ENCODE data around the gene VAV3.
A peak's percentile ranks its signal among the peaks of the same experiment; 100 is the strongest.

Gene VAV3

DNA sequence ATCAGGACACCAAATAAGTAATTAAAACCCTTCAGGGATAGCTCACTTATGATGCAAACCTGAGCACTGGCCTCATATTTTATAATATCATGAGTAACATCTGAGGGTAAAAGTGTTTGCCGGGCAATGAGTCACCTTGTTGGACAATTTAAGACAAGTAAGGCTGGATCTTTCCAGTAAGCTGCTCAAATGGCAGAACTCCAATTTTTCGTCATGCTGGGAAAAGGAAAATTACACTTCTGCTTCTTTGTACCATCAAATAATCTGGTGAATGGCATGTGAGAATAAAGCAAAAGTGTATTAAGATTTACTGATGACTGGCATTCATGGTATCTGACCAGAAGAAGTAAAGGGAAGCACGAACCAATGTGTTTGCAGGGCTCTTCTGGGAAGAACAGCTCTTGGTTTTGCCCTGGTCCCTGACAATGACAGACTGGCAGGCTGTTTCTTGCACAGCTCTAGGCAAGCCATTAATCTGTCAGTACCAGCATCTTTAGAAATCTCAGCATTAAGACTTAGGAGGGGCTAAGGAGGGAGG lies 392.2 kb downstream of the VAV3 start:
- no peak overlapping the region for H3K4me3 ChIP-seq (ENCODE audit: low read depth, low read length)
- peak; percentile 54 for DNase-seq (ENCODE audit: low read depth)
- TF ChIP-seq, protein P1, sequence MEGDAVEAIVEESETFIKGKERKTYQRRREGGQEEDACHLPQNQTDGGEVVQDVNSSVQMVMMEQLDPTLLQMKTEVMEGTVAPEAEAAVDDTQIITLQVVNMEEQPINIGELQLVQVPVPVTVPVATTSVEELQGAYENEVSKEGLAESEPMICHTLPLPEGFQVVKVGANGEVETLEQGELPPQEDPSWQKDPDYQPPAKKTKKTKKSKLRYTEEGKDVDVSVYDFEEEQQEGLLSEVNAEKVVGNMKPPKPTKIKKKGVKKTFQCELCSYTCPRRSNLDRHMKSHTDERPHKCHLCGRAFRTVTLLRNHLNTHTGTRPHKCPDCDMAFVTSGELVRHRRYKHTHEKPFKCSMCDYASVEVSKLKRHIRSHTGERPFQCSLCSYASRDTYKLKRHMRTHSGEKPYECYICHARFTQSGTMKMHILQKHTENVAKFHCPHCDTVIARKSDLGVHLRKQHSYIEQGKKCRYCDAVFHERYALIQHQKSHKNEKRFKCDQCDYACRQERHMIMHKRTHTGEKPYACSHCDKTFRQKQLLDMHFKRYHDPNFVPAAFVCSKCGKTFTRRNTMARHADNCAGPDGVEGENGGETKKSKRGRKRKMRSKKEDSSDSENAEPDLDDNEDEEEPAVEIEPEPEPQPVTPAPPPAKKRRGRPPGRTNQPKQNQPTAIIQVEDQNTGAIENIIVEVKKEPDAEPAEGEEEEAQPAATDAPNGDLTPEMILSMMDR (conservative IDR thresholded peaks at IDR 0.05; ENCODE audit: low read depth, low read length): no peak

DNA sequence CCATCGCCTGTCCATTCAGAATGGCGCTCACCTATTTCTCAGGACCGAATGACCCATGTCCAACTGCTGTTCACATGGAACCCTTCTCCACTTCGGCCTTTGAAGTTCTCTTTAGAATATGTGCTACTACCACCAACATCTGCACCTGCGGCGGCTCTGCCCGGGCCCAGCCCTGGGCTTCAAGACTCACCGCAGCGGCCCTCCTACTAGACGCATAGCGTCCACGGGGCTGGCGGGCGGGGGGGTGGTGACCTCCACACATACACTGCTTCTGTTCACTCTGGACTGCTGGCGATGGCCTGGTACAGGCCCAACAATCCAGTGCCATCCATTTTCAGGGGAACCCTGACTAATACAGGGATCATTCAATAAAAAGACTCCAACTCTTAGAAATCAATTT lies 394.2 kb downstream of the VAV3 start:
- TF ChIP-seq, protein P1 (conservative IDR thresholded peaks at IDR 0.05; ENCODE audit: low read depth, low read length): no peak
- no peak for DNase-seq (ENCODE audit: low read depth)
- H3K4me3 ChIP-seq (ENCODE audit: low read depth, low read length): no peak overlapping the region

DNA sequence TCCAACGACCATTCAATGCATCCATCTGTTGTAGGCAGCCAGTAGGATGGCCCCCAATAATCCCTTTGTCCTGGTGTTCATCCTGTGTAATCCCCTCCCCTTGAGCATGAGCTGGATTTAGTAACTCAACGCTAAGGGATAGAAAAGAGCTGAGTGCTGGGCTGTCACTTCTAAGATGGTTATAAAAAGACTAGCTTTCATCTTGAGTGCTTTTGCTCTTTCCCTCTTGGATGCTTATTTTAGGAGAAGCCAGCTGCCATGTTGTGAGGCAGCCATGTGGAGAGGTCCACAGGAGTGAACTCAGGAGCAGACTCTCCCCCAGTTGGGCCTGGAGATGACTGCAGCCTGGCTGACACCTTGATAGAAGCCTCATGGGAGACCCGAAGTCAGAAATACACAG lies 401.5 kb downstream of the VAV3 start:
- DNase-seq (ENCODE audit: low read depth): no peak
- TF ChIP-seq, protein P1 (conservative IDR thresholded peaks at IDR 0.05; ENCODE audit: low read depth, low read length): no peak
- no peak overlapping the region for H3K4me3 ChIP-seq (ENCODE audit: low read depth, low read length)

DNA sequence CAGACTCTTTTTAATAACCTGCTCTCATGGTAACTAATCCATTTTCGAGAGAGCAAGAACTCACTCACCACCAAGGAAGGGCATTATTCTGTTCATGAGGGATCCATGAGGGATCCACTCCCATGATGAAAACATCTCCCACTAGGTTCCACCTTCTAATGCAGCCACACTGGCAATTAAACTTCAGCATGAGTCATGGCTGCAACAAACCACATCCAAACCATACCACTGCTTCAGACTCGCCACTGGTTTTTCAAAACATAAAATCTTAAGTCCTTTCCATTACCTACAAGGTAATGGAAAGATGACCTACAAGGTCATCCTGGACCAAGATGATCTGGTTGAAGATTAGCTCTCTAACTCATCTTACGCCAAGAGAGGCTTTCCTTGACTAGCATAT lies 405.1 kb downstream of the VAV3 start:
- TF ChIP-seq, protein P1 (conservative IDR thresholded peaks at IDR 0.05; ENCODE audit: low read depth, low read length): no peak
- H3K4me3 ChIP-seq (ENCODE audit: low read depth, low read length): no peak overlapping the region
- DNase-seq (ENCODE audit: low read depth): no peak

DNA sequence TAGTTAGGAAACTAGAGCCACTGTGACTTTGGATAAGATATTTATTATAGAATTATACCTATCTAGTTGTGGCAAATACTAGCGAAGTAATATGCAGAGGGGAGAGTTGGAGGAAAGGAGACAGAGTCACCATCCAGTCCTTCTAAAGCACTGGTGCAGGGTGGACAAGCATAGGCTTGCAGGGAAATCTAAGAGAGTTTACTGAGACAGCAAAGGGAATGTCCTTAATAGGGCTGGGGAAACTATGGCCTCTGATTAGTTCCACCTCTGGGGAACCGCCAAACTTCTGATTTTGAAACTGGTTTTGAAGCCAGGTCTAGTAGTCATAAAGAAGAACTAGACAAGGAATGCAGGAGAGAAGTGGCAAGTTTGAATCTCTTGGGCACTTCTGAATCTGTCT lies 407.9 kb downstream of the VAV3 start:
- TF ChIP-seq, protein P1 (conservative IDR thresholded peaks at IDR 0.05; ENCODE audit: low read depth, low read length): no peak
- no peak for DNase-seq (ENCODE audit: low read depth)
- H3K4me3 ChIP-seq (ENCODE audit: low read depth, low read length): no peak overlapping the region

DNA sequence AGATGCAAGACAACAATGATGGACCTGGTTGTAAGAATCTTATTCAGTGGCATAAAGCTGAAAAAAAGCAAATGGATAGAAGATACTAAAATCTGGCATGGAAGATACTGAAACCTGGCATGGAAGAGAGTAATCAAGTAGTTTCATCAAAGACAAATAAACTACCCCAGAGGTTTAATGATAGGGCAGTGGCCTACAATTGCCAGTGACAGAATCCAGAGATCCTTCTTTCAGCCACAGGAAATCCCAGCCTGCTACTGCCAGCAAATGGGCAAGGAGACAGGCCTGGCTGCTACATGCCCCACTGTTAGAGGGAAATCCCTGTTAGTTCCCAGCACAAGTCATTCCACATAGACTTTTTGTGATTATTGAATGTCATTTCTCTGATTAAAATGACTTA lies 409.4 kb downstream of the VAV3 start:
- no peak overlapping the region for H3K4me3 ChIP-seq (ENCODE audit: low read depth, low read length)
- no peak for DNase-seq (ENCODE audit: low read depth)
- TF ChIP-seq, protein P1 (conservative IDR thresholded peaks at IDR 0.05; ENCODE audit: low read depth, low read length): no peak

DNA sequence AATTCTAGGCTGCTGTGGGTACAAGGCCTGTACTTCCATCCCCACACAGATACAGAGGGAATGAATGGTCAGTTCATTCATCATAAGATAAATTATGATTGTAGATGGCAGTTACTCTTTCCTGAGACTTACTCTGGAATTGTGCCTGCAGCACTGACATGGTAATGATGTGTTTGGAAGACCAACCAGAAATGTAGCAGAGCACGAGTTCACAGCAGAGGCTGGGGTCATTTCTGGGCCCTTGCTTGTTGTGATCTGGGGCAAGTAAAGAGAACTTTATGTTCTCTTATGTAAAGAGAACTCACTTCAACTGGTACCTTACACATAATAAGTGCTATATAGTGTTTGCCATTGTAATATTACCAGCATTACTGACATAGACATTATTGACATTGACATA lies 412.2 kb downstream of the VAV3 start:
- TF ChIP-seq, protein P1 (conservative IDR thresholded peaks at IDR 0.05; ENCODE audit: low read depth, low read length): no peak
- DNase-seq (ENCODE audit: low read depth): no peak
- H3K4me3 ChIP-seq (ENCODE audit: low read depth, low read length): no peak overlapping the region
